Small intestine (tissue), 7 donors: Measurements from ENCODE around the gene TNS3. TPM values are rescaled to one million over a fixed set of nuclear protein-coding genes. Genes with fewer than 3 reads are reported as not detected.
A peak's percentile ranks its signal among the peaks of the same experiment; 100 is the strongest.

ENCODE experiments used
- DNase-seq, 2 donors: peaks; one replicate each; pipeline versions ENCODE4 v3.0.0 to v3.0.0-alpha.2; 2013
- FAIRE-seq: peaks from 2 replicates; lab custom pipeline; 2012; peaks lifted over from hg19 to GRCh38; lab: Jason Lieb, UNC
- H3K27ac ChIP-seq, 3 donors: one replicate each; pipeline ENCODE4 v1.5.1; 2013; ENCODE audit warnings: low read length in 2 of 3, mild to moderate bottlenecking in 2 of 3, control low read depth in 1 of 3, inconsistent platforms in 1 of 3, low read depth in 1 of 3, moderate library complexity in 1 of 3
- H3K27me3 ChIP-seq, 3 donors: one replicate each; pipeline ENCODE4 v1.6.1; 2013; ENCODE audit warnings: low read length in 3 of 3, inconsistent platforms in 1 of 3; ENCODE audit not compliant: control insufficient read depth in 3 of 3, insufficient read depth in 3 of 3
- H3K36me3 ChIP-seq, 3 donors: one replicate each; pipeline ENCODE4 v1.6.1; 2013; ENCODE audit warnings: low read length in 3 of 3, inconsistent platforms in 1 of 3, low read depth in 1 of 3, mild to moderate bottlenecking in 1 of 3, moderate library complexity in 1 of 3; ENCODE audit not compliant: control insufficient read depth in 3 of 3, insufficient read depth in 2 of 3
- H3K4me1 ChIP-seq, 3 donors: one replicate each; pipeline ENCODE4 v1.6.1; 2013; ENCODE audit warnings: low read length in 2 of 3, inconsistent platforms in 1 of 3, low read depth in 1 of 3, mild to moderate bottlenecking in 1 of 3, moderate library complexity in 1 of 3; ENCODE audit not compliant: control insufficient read depth in 3 of 3, insufficient read depth in 2 of 3
- H3K4me3 ChIP-seq, 3 donors: one replicate each; pipeline ENCODE4 v1.5.1; 2013; ENCODE audit warnings: low read length in 3 of 3, control low read depth in 1 of 3, inconsistent platforms in 1 of 3, low read depth in 1 of 3, mild to moderate bottlenecking in 1 of 3, moderate library complexity in 1 of 3
- H3K9me3 ChIP-seq, 2 donors: one replicate each; pipeline ENCODE4 v1.6.1; 2013; ENCODE audit warnings: low read depth in 1 of 2, low read length in 1 of 2; ENCODE audit not compliant: control insufficient read depth in 2 of 2, insufficient read depth in 1 of 2
- WGBS, 3 donors: extraction: QIAGEN DNeasy Blood & Tissue Kit; methylation state at CpG; one replicate each; pipeline ENCODE4 v1.1.7; 2013; 5-methylcytosine and 5-hydroxymethylcytosine counted together
- polyA plus RNA-seq, 4 donors: library from polyadenylated mRNA; stranded (reverse) in 3 of 4; unstranded in 1 of 4; fragments of 200-250 nt in 3 of 4; fragments of 120-200 nt in 1 of 4; gene quantifications; one replicate each; pipeline versions ENCODE4 v1.2.1 to v1.2.3, GENCODE V29; 2013
- donor health status: healthy with polysubstance abuse.
- donor health status: control.
- donor health status: control.
- donor health status: Bipolar disorder and iron deficiency.
- donor health status: healthy.

TNS3 gene
- polyA plus RNA-seq, 4 donors = 17.2 to 67.1 (median 27.3) TPM

GRCh38 chr7:47497367-47498096, 84.4 kb downstream of the TNS3 start:
- 26 to 35% (median 33%) methylated on average over 12 of the region's 12 CpGs for WGBS, 3 donors
- Histone ChIP-seq H3K9me3 (peaks cover 0 to 6% of the 10 kb centered on the region in 2 donors), H3K4me3 (no peak overlapping the region), H3K36me3 (peaks cover 0 to 64% (median 0%) of the 10 kb centered on the region in 3 donors), H3K4me1 (peaks cover 7 to 85% (median 22%) of the 10 kb centered on the region in 3 donors), H3K27ac (peak overlapping the region in 2 of 3 donors; percentile 82 to 93), H3K27me3 (no peaks in the 10 kb centered on the region)
- DNase-seq (no peak), FAIRE-seq (no peak)

DNA sequence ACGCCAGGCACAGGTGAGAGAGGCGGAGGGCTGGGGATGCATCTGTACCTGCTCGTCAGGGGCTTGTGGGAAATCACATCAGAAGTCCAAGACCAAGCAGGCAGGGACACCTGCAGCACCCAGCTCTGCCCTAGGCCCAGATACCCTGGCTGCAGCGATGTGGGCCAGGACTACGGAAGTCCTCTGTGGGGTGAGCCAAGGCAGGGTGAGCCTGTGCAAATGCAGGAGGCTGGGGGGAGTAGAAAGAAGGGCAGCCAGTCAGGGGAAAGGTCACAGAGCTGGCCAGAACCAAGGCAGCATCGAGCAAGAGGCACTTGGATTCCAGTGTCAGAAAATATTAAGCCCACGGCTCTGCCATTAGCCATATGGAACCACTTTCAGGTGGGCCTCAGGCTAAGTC, 85.2 kb downstream of the TNS3 start:
- FAIRE-seq = no peak
- WGBS, 3 donors = 83 to 92% (median 88%) methylated on average over 7 of the region's 7 CpGs
- no peak for DNase-seq

DNA sequence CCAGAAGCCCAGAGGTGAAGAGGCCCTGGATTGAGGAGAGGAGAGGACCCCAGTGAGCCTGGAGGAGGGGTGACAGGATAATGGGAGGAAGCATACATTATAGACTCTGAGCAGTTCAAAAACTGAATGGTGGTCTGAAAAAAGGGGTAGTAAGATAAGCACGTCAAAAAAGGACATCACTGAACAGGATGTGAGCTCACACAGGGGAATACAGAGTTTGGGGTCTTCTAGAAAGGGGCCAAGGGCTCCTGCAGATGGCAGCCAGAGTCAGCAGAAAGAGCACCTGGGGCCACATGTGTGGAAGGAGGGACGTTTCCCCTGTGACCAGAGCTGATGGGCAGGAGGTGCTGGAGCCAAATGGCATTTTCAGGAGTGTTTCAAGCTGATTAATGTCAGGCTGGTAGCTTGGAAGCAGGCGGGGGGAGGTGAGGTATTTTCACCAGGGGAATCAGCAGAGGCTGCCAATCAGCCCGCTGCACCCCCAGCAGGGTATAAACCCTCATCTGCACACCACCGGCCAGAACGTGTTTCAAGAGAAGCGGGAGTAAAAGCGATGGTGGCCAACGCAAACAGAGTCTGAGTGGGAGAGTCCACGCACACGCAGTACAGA, 85.8 kb downstream of the TNS3 start:
- H3K4me3 ChIP-seq = no peak overlapping the region
- DNase-seq = no peak
- WGBS, 3 donors = 82 to 89% (median 87%) methylated on average over 11 of the region's 11 CpGs
- H3K27ac ChIP-seq = peak overlapping the region in 1 of 3 donors; percentile 49
- H3K9me3 ChIP-seq = peaks cover 0 to 6% of the 10 kb centered on the region in 2 donors
- FAIRE-seq = no peak
- H3K4me1 ChIP-seq = peaks cover 6 to 78% (median 20%) of the 10 kb centered on the region in 3 donors
- no peaks in the 10 kb centered on the region for H3K27me3 ChIP-seq
- H3K36me3 ChIP-seq = peaks cover 0 to 64% (median 0%) of the 10 kb centered on the region in 3 donors

More for the DNA sequence above, 85.2 kb downstream of the TNS3 start:
- peak overlapping the region in 1 of 3 donors; percentile 49 for H3K27ac ChIP-seq
- peaks cover 0 to 64% (median 0%) of the 10 kb centered on the region in 3 donors for H3K36me3 ChIP-seq
- peaks cover 0 to 6% of the 10 kb centered on the region in 2 donors for H3K9me3 ChIP-seq
- peaks cover 6 to 83% (median 22%) of the 10 kb centered on the region in 3 donors for H3K4me1 ChIP-seq
- no peak overlapping the region for H3K4me3 ChIP-seq
- H3K27me3 ChIP-seq = no peaks in the 10 kb centered on the region

- WGBS, 3 donors = 40 to 79% (median 60%) methylated on average over 14 of the region's 14 CpGs
- Histone ChIP-seq H3K36me3 (peaks cover 0 to 65% (median 0%) of the 10 kb centered on the region in 3 donors), H3K4me3 (no peak overlapping the region), H3K9me3 (no peaks in the 10 kb centered on the region), H3K4me1 (peaks cover 4 to 67% (median 17%) of the 10 kb centered on the region in 3 donors), H3K27ac (peak overlapping the region in 2 of 3 donors; percentile 28 to 29), H3K27me3 (no peaks in the 10 kb centered on the region)
- DNase-seq (no peak), FAIRE-seq (no peak)
These were observed 87.7 kb downstream of the TNS3 start for GRCh38 chr7:47493976-47494911.

- Histone ChIP-seq H3K4me1 (peaks cover 3 to 62% (median 22%) of the 10 kb centered on the region in 3 donors), H3K27me3 (no peaks in the 10 kb centered on the region), H3K36me3 (peaks cover 0 to 60% (median 0%) of the 10 kb centered on the region in 3 donors), H3K9me3 (no peaks in the 10 kb centered on the region), H3K4me3 (no peak overlapping the region), H3K27ac (no peak overlapping the region)
- WGBS, 3 donors = 70 to 81% (median 76%) methylated on average over 14 of the region's 14 CpGs
- FAIRE-seq (no peak), DNase-seq (no peak)
These were observed 89.1 kb downstream of the TNS3 start for GRCh38 chr7:47492716-47493325.

DNA sequence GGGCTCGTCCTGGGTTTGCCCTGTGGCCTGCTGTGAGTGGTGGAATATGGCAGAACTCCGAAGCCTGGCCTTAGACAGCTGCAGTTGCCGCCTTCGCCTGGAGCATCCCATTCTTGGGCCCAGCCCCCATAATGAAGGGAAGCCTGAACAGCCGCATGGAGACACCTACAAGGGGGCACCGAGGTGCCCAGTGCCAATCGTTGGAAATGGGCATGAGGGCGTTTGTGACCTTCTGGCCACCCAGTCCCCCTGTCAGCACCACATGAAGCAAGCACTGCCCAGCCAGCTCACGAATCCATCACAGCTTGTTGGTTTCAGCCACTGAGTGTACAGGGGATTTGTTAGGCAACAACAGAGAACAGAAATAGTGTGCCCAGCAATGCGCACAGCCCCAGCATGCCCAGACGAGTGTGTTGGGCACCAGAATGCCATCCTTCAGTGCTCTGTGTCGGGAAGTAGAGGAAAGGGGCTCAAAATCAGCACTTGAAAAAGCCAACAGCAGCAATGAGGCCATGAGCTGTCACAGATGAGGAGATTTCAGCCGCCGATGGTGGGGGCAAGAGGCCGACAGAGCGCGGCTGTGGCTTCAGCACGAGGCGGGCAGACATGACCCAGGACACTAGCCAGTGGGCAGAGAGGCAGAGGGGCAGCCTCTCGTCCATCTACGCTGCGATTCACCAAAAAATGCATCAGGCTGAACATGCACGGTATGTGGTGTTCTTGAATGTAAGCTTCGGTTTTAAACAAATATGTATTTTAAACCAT, 91.2 kb downstream of the TNS3 start:
- 93 to 94% (median 93%) methylated on average over 24 of the region's 24 CpGs for WGBS, 3 donors

GRCh38 chr7:47489624-47490023, 92.3 kb downstream of the TNS3 start:
- WGBS, 3 donors = 73 to 87% (median 86%) methylated on average over 7 of the region's 7 CpGs
- no peak for FAIRE-seq

More for the DNA sequence above, 91.2 kb downstream of the TNS3 start:
- Histone ChIP-seq H3K27me3 (no peaks in the 10 kb centered on the region), H3K4me3 (no peak overlapping the region), H3K9me3 (no peaks in the 10 kb centered on the region), H3K4me1 (peaks cover 2 to 60% (median 16%) of the 10 kb centered on the region in 3 donors), H3K36me3 (peaks cover 0 to 50% (median 0%) of the 10 kb centered on the region in 3 donors), H3K27ac (no peak overlapping the region)
- DNase-seq = no peak
- no peak for FAIRE-seq

More at GRCh38 chr7:47489624-47490023, 92.3 kb downstream of the TNS3 start:
- Histone ChIP-seq H3K9me3 (peaks cover 0 to under 1% of the 10 kb centered on the region in 2 donors), H3K27me3 (no peaks in the 10 kb centered on the region), H3K4me3 (no peak overlapping the region), H3K36me3 (peaks cover 0 to 50% (median 0%) of the 10 kb centered on the region in 3 donors), H3K27ac (peak overlapping the region in 1 of 3 donors; percentile 3), H3K4me1 (peaks cover 5 to 65% (median 16%) of the 10 kb centered on the region in 3 donors)
- no peak for DNase-seq
